ENCODE measurements around the gene PTGES3.

DNA sequence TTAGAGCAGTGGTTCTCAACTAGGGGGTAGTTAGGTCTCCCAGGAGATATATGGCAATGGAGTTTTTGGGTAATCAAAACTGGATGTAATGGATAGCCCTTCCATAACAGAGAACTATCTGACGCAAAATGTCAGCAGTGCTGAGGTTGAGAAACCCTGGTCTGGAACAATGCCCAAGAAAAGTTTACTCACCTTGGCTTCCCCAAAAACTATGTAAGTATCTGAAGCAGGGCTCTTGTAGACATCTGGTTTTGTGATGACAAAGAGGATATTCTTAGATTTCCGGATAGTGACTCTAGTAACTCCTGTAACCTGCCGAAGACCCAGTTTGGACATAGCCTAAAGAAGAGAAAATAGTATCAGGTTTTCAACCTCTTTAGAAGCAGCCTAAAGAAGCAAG, 25.3 kb upstream of the PTGES3 start:
- TF ChIP-seq EZH2 (IDR thresholded peaks at IDR 0.05; ENCODE audit: low read depth) (no peak), CTCF (conservative IDR thresholded peaks at IDR 0.05) (no peak)
